WTC11 (cell line): ENCODE data around the gene FN3K. TPM values are rescaled to one million over a fixed set of nuclear protein-coding genes. Genes with fewer than 3 reads are reported as not detected.

Experiments
- ATAC-seq: fragments of 200-7000 bp; cut with Tn5 transposase; 2 replicates; pipeline ENCODE4 v1.10.0; 2021; ENCODE audit warnings: mild to moderate bottlenecking, moderate library complexity
- CTCF ChIA-PET: fragments of 300-600 bp; sonication (Branson Sonifier 250); formaldehyde crosslinking; loops from one replicate; lab custom pipeline; 2021; ENCODE audit warnings: antibody characterized with exemption; lab: Charles Lee
- POLR2A ChIA-PET: fragments of 350-600 bp; sonication (Branson Sonifier 250); formaldehyde crosslinking; loops from one replicate; lab custom pipeline; 2021; ENCODE audit warnings: antibody characterized with exemption; lab: Charles Lee
- DNase-seq: peaks from one replicate; pipeline ENCODE4 v3.0.0; 2021; ENCODE audit warnings: low spot score
- H3K27ac Mint-ChIP-seq: 2 replicates; pipeline ENCODE4 v1.8.0; 2021; ENCODE audit warnings: mixed read lengths
- H3K27me3 Mint-ChIP-seq: 2 replicates; pipeline ENCODE4 v1.8.0; 2021; ENCODE audit warnings: low read depth, mild to moderate bottlenecking, moderate library complexity, mixed read lengths
- H3K36me3 Mint-ChIP-seq: 2 replicates; pipeline ENCODE4 v1.8.0; 2021; ENCODE audit warnings: mixed read lengths
- H3K4me1 Mint-ChIP-seq: 2 replicates; pipeline ENCODE4 v1.8.0; 2022; ENCODE audit warnings: mixed read lengths
- H3K4me3 Mint-ChIP-seq: 2 replicates; pipeline ENCODE4 v1.8.0; 2021; ENCODE audit warnings: mild to moderate bottlenecking, moderate library complexity, mixed read lengths
- H3K9me3 Mint-ChIP-seq: 2 replicates; pipeline ENCODE4 v1.8.0; 2021; ENCODE audit warnings: mixed read lengths
- CREB1 ChIP-seq: sonication (generic); formaldehyde crosslinking; IDR thresholded peaks from 2 replicates; pipeline ENCODE4 v1.8.0; 2023; ENCODE audit warnings: mild to moderate bottlenecking, missing genetic modification reagents
- CREM ChIP-seq: sonication (generic); formaldehyde crosslinking; IDR thresholded peaks from 2 replicates; pipeline ENCODE4 v1.8.1; 2022; ENCODE audit warnings: mild to moderate bottlenecking, missing genetic modification reagents, moderate library complexity
- CTCF ChIP-seq: fragments of 200-600 bp; IDR thresholded peaks from 2 replicates; pipeline ENCODE4 v1.8.0; 2022; ENCODE audit warnings: antibody characterized with exemption
- E2F4 ChIP-seq: sonication (generic); formaldehyde crosslinking; IDR thresholded peaks from 2 replicates; pipeline ENCODE4 v1.8.1; 2022; ENCODE audit warnings: low read depth, mild to moderate bottlenecking, moderate library complexity, missing genetic modification reagents, borderline replicate concordance
- JUN ChIP-seq: sonication (generic); formaldehyde crosslinking; IDR thresholded peaks from 2 replicates; pipeline ENCODE4 v1.8.0; 2023; ENCODE audit warnings: mild to moderate bottlenecking, missing genetic modification reagents
- MXD4 ChIP-seq: fragments of 250-450 bp; sonication (Bioruptor Pico); IDR thresholded peaks from 2 replicates; pipeline ENCODE4 v1.8.0; 2021; ENCODE audit warnings: mild to moderate bottlenecking, moderate library complexity, borderline replicate concordance
- NFYB ChIP-seq: sonication (generic); formaldehyde crosslinking; conservative IDR thresholded peaks from 2 replicates; pipeline ENCODE4 v1.8.0; 2022; ENCODE audit warnings: low read depth, missing genetic modification reagents
- NR3C1 ChIP-seq: sonication (generic); formaldehyde crosslinking; conservative IDR thresholded peaks from 2 replicates; pipeline ENCODE4 v1.8.1; 2023; ENCODE audit warnings: low read depth, mild to moderate bottlenecking, missing genetic modification reagents
- OVOL2 ChIP-seq: fragments of 250-450 bp; sonication (Bioruptor Pico); IDR thresholded peaks from 2 replicates; pipeline ENCODE4 v1.9.0; 2021; ENCODE audit warnings: mild to moderate bottlenecking, borderline replicate concordance
- PREB ChIP-seq: sonication (generic); formaldehyde crosslinking; IDR thresholded peaks from 2 replicates; pipeline ENCODE4 v1.8.1; 2022; ENCODE audit warnings: mild to moderate bottlenecking, missing genetic modification reagents, moderate library complexity, borderline replicate concordance
- SMAD4 ChIP-seq: sonication (generic); formaldehyde crosslinking; IDR thresholded peaks from 2 replicates; pipeline ENCODE4 v1.8.0; 2022; ENCODE audit warnings: mild to moderate bottlenecking, missing genetic modification reagents
- SP1 ChIP-seq: sonication (generic); formaldehyde crosslinking; conservative IDR thresholded peaks from 2 replicates; pipeline ENCODE4 v1.8.1; 2022; ENCODE audit warnings: missing genetic modification reagents
- TEAD4 ChIP-seq: sonication (generic); formaldehyde crosslinking; IDR thresholded peaks from 2 replicates; pipeline ENCODE4 v1.8.0; 2022; ENCODE audit warnings: mild to moderate bottlenecking, missing genetic modification reagents
- ZBTB21 ChIP-seq: sonication (generic); formaldehyde crosslinking; IDR thresholded peaks from 2 replicates; pipeline ENCODE4 v1.8.1; 2023; ENCODE audit warnings: mild to moderate bottlenecking, missing genetic modification reagents, borderline replicate concordance
- total RNA-seq: library from RNA; stranded (reverse); gene quantifications from 3 replicates; pipeline ENCODE4 v1.2.3, GENCODE V29; 2021
- TF ChIP-seq, protein P1 (sequence below): sonication (generic); formaldehyde crosslinking; IDR thresholded peaks from 2 replicates; pipeline ENCODE4 v1.8.1; 2023; ENCODE audit warnings: mild to moderate bottlenecking, missing genetic modification reagents, moderate library complexity
- TF ChIP-seq, protein P2 (sequence below): sonication (generic); formaldehyde crosslinking; IDR thresholded peaks from 2 replicates; pipeline ENCODE4 v1.8.0; 2022; ENCODE audit warnings: mild to moderate bottlenecking, missing genetic modification reagents
- TF ChIP-seq, protein P3 (sequence below): sonication (generic); formaldehyde crosslinking; conservative IDR thresholded peaks from 2 replicates; pipeline ENCODE4 v1.8.1; 2023; ENCODE audit warnings: mild to moderate bottlenecking, low read depth, missing genetic modification reagents, moderate library complexity

The FN3K gene
- total RNA-seq, 1 experiment from 2014 or later, result 19.3 TPM

DNA sequence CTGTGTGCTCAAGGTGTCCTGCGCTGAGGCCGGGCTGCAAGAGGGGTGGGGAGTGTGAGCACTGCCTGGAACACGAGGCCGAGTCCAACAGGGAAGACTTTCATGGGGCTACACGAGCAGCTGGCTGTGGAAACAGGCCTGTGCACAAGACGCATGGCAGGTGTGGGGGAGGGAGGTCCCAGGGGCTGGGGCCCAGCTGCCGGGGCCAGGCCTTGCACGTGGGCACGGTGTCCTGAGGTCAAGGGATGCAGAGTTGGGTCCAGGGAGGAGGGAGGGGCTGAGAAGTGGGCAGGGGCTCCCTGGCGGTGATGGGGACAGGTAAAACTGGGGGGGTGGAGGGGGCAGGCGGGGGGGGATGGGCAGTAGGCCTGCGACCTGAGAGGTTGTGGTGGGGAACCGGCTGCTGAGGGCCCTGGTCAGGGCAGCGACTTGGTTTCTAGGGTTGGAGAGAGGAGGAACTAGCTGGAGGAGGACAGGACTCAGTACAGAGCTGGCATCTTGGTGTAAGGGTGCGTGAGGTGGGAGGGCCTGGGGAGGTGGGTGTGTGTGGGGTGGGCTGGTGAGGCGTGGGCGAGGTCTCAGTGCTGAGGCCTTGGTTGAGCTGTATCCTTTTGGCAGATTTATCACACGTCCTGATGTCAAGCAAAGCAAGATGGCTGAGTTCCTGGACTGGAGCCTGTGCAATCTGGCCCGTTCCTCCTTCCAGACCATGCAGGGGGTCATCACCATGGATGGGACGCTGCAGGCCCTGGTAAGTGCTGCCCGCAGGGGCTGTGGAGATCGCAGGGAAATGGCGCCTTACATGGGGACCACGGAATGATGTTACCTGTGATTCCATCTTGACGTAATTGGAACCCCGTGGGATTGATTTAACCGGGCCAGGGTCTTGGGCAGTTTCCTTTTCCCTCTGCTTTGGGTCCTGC lies 45.8 kb downstream of the FN3K start:
- no peak; the same call in 1 of the 2 replicates for ATAC-seq
- POLR2A ChIA-PET, result no interaction called here
- Mint-ChIP-seq H3K4me3 (no peak overlapping the region), H3K36me3 (peaks cover 40% of the 10 kb centered on the region), H3K9me3 (no peaks in the 10 kb centered on the region), H3K27ac (no peak overlapping the region)
- no peak for DNase-seq
- CTCF ChIA-PET, result interaction anchor here (0.6 to 2.0 kb wide), 36 partner anchors 10 to 256 kb away, joined by 3 to 17 read pairs (median 4); no protein-coding TSS in a partner anchor
- TF ChIP-seq CREB1 (CRISPR knock-in tag) (no peak), TEAD4 (CRISPR knock-in tag) (no peak), OVOL2 (CRISPR knock-in tag) (no peak), NFYB (no peak), JUN (no peak), E2F4 (CRISPR knock-in tag) (no peak), CTCF (no peak), SP1 (CRISPR knock-in tag) (no peak), SMAD4 (CRISPR knock-in tag) (no peak), ZBTB21 (CRISPR knock-in tag) (no peak), NR3C1 (CRISPR knock-in tag) (no peak), MXD4 (CRISPR knock-in tag) (no peak), CREM (CRISPR knock-in tag) (no peak), PREB (CRISPR knock-in tag) (no peak)
- TF ChIP-seq, protein P1, sequence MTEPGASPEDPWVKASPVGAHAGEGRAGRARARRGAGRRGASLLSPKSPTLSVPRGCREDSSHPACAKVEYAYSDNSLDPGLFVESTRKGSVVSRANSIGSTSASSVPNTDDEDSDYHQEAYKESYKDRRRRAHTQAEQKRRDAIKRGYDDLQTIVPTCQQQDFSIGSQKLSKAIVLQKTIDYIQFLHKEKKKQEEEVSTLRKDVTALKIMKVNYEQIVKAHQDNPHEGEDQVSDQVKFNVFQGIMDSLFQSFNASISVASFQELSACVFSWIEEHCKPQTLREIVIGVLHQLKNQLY (CRISPR knock-in tag), result no peak
- TF ChIP-seq, protein P2, sequence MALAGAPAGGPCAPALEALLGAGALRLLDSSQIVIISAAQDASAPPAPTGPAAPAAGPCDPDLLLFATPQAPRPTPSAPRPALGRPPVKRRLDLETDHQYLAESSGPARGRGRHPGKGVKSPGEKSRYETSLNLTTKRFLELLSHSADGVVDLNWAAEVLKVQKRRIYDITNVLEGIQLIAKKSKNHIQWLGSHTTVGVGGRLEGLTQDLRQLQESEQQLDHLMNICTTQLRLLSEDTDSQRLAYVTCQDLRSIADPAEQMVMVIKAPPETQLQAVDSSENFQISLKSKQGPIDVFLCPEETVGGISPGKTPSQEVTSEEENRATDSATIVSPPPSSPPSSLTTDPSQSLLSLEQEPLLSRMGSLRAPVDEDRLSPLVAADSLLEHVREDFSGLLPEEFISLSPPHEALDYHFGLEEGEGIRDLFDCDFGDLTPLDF (CRISPR knock-in tag), result no peak
- TF ChIP-seq, protein P3, sequence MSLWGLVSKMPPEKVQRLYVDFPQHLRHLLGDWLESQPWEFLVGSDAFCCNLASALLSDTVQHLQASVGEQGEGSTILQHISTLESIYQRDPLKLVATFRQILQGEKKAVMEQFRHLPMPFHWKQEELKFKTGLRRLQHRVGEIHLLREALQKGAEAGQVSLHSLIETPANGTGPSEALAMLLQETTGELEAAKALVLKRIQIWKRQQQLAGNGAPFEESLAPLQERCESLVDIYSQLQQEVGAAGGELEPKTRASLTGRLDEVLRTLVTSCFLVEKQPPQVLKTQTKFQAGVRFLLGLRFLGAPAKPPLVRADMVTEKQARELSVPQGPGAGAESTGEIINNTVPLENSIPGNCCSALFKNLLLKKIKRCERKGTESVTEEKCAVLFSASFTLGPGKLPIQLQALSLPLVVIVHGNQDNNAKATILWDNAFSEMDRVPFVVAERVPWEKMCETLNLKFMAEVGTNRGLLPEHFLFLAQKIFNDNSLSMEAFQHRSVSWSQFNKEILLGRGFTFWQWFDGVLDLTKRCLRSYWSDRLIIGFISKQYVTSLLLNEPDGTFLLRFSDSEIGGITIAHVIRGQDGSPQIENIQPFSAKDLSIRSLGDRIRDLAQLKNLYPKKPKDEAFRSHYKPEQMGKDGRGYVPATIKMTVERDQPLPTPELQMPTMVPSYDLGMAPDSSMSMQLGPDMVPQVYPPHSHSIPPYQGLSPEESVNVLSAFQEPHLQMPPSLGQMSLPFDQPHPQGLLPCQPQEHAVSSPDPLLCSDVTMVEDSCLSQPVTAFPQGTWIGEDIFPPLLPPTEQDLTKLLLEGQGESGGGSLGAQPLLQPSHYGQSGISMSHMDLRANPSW (CRISPR knock-in tag), result no peak
- TF ChIP-seq, all 79 proteins: peak for 0
- Mint-ChIP-seq H3K27me3 (no peaks in the 10 kb centered on the region), H3K4me1 (peaks cover 5% of the 10 kb centered on the region)
